Tibial nerve (tissue), 4 donors: Measurements from ENCODE around the gene SFXN5. TPM values are rescaled to one million over a fixed set of nuclear protein-coding genes. Genes with fewer than 3 reads are reported as not detected.
"Not testable (repeated sequence)": the region's sequence is repeated elsewhere in the genome, so short reads cannot be mapped to it uniquely, and the experiment has no call there.

Experiments used
- DNase-seq, 2 donors: peaks; one replicate each; pipeline ENCODE4 v3.0.0-alpha.2; 2019; ENCODE audit warnings: low spot score in 2 of 2
- H3K27ac ChIP-seq, 4 donors: fragments of 200-600 bp; sonication (generic) in 3 of 4; one replicate each; pipeline ENCODE4 v1.5.1; 2017 to 2019; ENCODE audit warnings: mild to moderate bottlenecking in 1 of 4
- H3K27me3 ChIP-seq, 2 donors: fragments of 200-600 bp; sonication (generic) in 1 of 2; one replicate each; pipeline versions ENCODE4 v1.5.1 to v1.6.0; 2017 to 2019
- H3K36me3 ChIP-seq, 3 donors: fragments of 200-600 bp; sonication (generic); one replicate each; pipeline ENCODE4 v1.5.1; 2018 to 2019
- H3K4me1 ChIP-seq, 4 donors: fragments of 200-600 bp; sonication (generic) in 3 of 4; one replicate each; pipeline ENCODE4 v1.5.1; 2017 to 2019
- H3K4me3 ChIP-seq, 4 donors: fragments of 200-600 bp; sonication (generic) in 3 of 4; one replicate each; pipeline ENCODE4 v1.5.1; 2017 to 2019; ENCODE audit warnings: mild to moderate bottlenecking in 1 of 4, moderate library complexity in 1 of 4
- H3K9me3 ChIP-seq, 4 donors: fragments of 200-600 bp; sonication (generic) in 3 of 4; one replicate each; pipeline ENCODE4 v1.5.1; 2017 to 2019
- EP300 ChIP-seq, 2 donors: sonication (generic); formaldehyde crosslinking; IDR thresholded peaks; one replicate each; pipeline ENCODE4 v1.6.1; 2017; ENCODE audit warnings: antibody characterized with exemption in 2 of 2, mild to moderate bottlenecking in 1 of 2
- POLR2A ChIP-seq, 2 donors: fragments of 450-650 bp; IDR thresholded peaks; one replicate each; pipeline ENCODE4 v1.6.1; 2017; ENCODE audit warnings: antibody characterized with exemption in 2 of 2, mild to moderate bottlenecking in 2 of 2, moderate library complexity in 2 of 2
- WGBS, 2 donors: methylation state at CpG; one replicate each; pipeline ENCODE4 v1.1.5; 2018; 5-methylcytosine and 5-hydroxymethylcytosine counted together
- total RNA-seq, 4 donors: library from RNA; depleted of rRNA; stranded (reverse); fragments of >200 nt; gene quantifications; one replicate each; pipeline ENCODE4 v1.1.0, GENCODE V29; 2016
- TF ChIP-seq, protein P1 (sequence below), 5 experiments: fragments of 200-600 bp in 3 of 5; fragments of 450-650 bp in 2 of 5; sonication (generic) in 3 of 5; IDR thresholded peaks; one replicate each; pipeline ENCODE4 v1.5.1; 2016 to 2019; ENCODE audit warnings: antibody characterized with exemption in 5 of 5, mild to moderate bottlenecking in 3 of 5, moderate library complexity in 2 of 5

Gene SFXN5
- total RNA-seq, 4 donors from 2014 or later = 13.8 to 58.1 (median 21.7) TPM

DNA sequence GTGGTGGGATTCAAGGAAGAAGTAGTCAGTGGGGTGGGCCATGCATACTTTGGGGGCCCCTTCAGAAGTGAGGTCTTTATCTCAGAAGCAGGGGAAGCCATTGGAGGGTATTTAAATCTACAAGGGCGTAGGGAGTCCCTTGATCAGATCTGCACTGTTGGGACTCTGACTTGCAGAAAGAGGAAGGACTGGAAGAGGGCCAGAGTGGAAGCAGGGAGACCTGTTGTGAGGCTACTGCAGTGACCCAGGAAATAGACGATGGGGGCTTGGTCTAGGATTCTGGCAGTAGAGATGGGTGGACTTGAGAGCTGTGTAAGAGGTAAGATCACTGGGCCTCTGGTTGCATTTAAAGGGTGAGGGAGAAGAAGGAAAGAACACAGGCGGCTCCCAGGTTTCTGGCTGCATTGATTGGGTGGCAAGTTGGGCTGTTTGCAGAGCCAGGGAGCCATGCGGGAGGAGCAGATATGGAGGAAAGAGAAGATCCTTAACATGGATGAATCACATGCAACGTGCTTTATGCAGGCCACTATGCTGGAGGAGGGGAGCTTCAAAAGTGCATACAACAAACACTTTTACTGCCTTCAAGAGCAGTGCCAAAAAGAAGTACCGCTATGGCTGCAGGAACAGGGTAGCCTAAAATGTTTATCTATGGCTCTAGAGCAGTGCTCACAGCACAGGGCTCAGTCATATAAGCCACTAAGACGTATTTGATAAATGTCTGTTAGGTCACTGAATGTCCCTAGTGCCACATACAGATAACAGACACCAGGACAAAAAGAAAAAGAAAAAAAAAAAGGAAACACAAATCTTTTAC lies 2.3 kb downstream of the SFXN5 start:
- TF ChIP-seq, protein P1, sequence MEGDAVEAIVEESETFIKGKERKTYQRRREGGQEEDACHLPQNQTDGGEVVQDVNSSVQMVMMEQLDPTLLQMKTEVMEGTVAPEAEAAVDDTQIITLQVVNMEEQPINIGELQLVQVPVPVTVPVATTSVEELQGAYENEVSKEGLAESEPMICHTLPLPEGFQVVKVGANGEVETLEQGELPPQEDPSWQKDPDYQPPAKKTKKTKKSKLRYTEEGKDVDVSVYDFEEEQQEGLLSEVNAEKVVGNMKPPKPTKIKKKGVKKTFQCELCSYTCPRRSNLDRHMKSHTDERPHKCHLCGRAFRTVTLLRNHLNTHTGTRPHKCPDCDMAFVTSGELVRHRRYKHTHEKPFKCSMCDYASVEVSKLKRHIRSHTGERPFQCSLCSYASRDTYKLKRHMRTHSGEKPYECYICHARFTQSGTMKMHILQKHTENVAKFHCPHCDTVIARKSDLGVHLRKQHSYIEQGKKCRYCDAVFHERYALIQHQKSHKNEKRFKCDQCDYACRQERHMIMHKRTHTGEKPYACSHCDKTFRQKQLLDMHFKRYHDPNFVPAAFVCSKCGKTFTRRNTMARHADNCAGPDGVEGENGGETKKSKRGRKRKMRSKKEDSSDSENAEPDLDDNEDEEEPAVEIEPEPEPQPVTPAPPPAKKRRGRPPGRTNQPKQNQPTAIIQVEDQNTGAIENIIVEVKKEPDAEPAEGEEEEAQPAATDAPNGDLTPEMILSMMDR (IDR thresholded peaks at IDR 0.05) = no peak
- TF ChIP-seq EP300 (IDR thresholded peaks at IDR 0.05) (no peak), POLR2A (IDR thresholded peaks at IDR 0.05) (no peak)
- peak overlapping the region; percentile 83 to 95 (median 94) for H3K27ac ChIP-seq
- WGBS, 2 donors = 66 to 69% methylated on average over 7 of the region's 7 CpGs
- H3K9me3 ChIP-seq = no peaks in the 10 kb centered on the region
- H3K4me3 ChIP-seq = peak overlapping the region in 3 of 4 donors; percentile 84 to 90 (median 87)
- peaks cover 0 to 5% (median 0%) of the 10 kb centered on the region in 3 donors for H3K36me3 ChIP-seq
- H3K27me3 ChIP-seq = no peaks in the 10 kb centered on the region
- DNase-seq = no peak
- peaks cover 0 to 45% (median 13%) of the 10 kb centered on the region in 4 donors for H3K4me1 ChIP-seq

DNA sequence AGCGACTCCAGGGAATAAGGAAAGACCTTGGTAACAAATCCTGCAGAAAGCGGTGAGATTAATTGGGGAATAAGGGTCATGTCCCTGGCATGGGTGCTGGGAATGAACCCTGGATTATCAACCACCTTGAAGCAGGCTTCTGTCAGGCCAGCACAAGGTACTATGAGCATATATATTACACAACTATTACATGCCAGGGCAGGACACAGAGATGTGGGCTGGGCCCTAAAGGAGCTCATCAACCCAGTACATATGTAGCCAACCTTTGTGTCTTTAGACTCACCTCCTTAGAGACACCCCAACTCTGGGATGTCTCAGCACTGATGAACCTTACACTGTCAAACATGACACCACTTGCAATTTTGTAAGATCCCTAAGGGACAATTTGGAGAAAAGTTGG lies 3.4 kb downstream of the SFXN5 start:
- Histone ChIP-seq H3K27ac (no peak overlapping the region), H3K4me3 (no peak overlapping the region), H3K4me1 (peaks cover 0 to 52% (median 13%) of the 10 kb centered on the region in 4 donors), H3K9me3 (no peaks in the 10 kb centered on the region), H3K27me3 (no peaks in the 10 kb centered on the region), H3K36me3 (no peaks in the 10 kb centered on the region)
- TF ChIP-seq POLR2A (IDR thresholded peaks at IDR 0.05) (no peak), EP300 (IDR thresholded peaks at IDR 0.05) (no peak)
- TF ChIP-seq, protein P1 (IDR thresholded peaks at IDR 0.05) = no peak
- WGBS, 2 donors = 94 to 98% methylated on average over 2 of the region's 2 CpGs
- DNase-seq = no peak

DNA sequence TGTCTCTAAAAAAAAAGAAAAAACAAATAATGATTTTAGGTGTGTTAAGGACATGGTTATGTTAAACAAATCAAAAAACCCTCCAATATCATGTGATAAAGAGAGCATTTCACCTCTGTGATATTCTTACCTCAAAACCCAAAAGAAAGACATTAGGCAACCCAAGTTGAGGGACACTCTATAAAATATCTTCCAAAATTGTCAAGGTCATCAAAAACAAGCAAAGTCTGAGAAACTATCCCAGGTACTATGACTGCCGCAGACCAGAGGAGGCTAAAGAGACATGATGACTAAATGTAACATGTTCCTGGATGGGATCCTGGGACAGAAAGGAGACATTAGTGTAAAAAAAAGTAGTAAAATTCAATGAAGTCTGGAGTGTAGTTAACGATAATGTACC lies 4.5 kb downstream of the SFXN5 start:
- 88 to 91% methylated on average over 2 of the region's 2 CpGs for WGBS, 2 donors

DNA sequence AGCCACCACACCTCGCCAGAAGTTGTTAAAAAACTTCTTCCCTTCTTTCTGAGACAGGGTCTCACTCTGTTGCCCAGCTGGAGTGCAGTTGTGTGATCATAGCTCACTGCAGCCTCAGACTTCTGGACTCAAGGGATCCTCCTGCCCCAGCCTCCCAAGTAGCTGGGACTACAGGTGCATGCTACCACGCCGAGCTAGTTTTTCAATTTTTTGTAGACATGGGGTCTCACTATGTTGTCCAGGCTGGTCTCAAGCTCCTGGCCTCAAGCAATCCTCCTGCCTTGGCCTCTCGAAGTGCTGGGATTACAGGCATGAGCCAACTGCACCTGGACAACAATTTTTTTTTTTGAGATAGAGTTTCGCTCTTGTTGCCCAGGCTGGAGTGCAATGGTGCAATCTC lies 6.4 kb downstream of the SFXN5 start:
- not testable (repeated sequence) for H3K27me3 ChIP-seq, H3K9me3 ChIP-seq, DNase-seq, H3K27ac ChIP-seq, H3K36me3 ChIP-seq, H3K4me3 ChIP-seq
- WGBS, 2 donors = 97 to 100% methylated on average over 5 of the region's 5 CpGs
- H3K4me1 ChIP-seq = peaks cover 0 to 34% (median 9%) of the 10 kb centered on the region in 4 donors

More for the DNA sequence above, 4.5 kb downstream of the SFXN5 start:
- Histone ChIP-seq H3K27me3 (no peaks in the 10 kb centered on the region), H3K4me1 (peaks cover 0 to 41% (median 9%) of the 10 kb centered on the region in 4 donors), H3K4me3 (no peak overlapping the region), H3K9me3 (no peaks in the 10 kb centered on the region), H3K27ac (no peak overlapping the region), H3K36me3 (no peaks in the 10 kb centered on the region)
- no peak for DNase-seq
- no peak for TF ChIP-seq EP300 (IDR thresholded peaks at IDR 0.05)
- TF ChIP-seq, protein P1 (IDR thresholded peaks at IDR 0.05) = no peak
- TF ChIP-seq POLR2A (IDR thresholded peaks at IDR 0.05) = no peak

DNA sequence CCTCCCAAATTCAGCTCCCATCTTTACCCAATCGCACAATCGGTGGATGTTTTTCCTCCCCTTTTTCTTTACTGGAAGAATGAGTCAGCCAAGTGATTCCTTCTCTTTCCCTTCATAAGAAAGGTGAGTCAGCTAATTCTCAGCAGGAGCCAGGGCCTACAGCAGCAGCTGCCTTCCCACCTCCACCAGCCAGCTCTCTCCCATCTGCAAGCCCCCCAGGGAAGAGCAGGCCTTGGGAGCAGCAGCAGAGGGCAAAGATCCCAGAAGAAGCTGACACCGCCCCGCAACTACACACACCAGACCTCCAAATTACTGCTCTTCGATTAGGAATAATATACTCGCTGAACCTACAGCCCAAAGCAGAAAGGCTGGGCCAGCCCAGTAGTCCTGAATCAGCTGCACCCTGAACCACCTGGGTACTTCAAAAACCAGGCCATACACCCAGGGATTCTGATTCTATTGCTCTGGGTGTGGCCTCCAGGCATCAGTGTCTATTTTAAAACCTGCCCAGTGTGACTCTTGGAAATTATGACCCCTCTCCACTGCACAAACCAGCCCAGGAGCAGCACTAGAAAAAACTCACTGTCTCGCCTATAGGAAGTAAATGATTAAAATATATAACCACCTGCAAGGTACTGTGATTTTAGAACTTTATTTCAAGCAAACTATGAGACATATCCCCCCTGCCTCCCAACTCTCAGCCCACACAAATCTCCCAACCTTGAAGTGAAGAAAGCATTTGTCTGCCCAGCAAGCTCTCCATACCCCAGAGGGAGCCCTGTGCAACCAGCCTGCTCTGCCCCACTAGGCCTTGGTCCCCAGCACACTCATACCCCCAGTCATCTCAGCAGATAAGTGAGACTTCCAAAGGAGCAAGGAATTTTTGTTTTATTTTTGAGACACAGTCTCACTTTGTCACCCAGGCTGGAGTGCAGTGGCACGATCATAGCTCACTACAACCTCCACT lies 7.3 kb downstream of the SFXN5 start:
- Histone ChIP-seq H3K4me3 (no peak overlapping the region), H3K36me3 (no peaks in the 10 kb centered on the region), H3K9me3 (no peaks in the 10 kb centered on the region), H3K27ac (no peak overlapping the region), H3K4me1 (peaks cover 0 to 25% (median 3%) of the 10 kb centered on the region in 4 donors), H3K27me3 (no peaks in the 10 kb centered on the region)
- no peak for TF ChIP-seq POLR2A (IDR thresholded peaks at IDR 0.05)
- TF ChIP-seq, protein P1 (IDR thresholded peaks at IDR 0.05) = no peak
- 79 to 88% methylated on average over 8 of the region's 8 CpGs for WGBS, 2 donors
- DNase-seq = no peak
